PC-9 (cell line): ENCODE data around the gene DBET. TPM values are rescaled to one million over a fixed set of nuclear protein-coding genes. Genes with fewer than 3 reads are reported as not detected.
"Not testable (repeated sequence)": the region's sequence is repeated elsewhere in the genome, so short reads cannot be mapped to it uniquely, and the experiment has no call there.

Experiments used
- BruUV-seq: library from RNA; stranded (reverse); fragments of 400-500 nt; replicated peaks from 2 replicates; lab custom pipeline; 2021; lab: Mats Ljungman, UMichigan
- CTCF ChIA-PET: fragments of 300-600 bp; sonication (Branson Sonifier 250); formaldehyde crosslinking; loops from one replicate; lab custom pipeline; 2022; ENCODE audit warnings: antibody characterized with exemption; lab: Charles Lee
- POLR2A ChIA-PET: fragments of 300-600 bp; sonication (Branson Sonifier 250); formaldehyde crosslinking; loops from one replicate; lab custom pipeline; 2022; ENCODE audit warnings: antibody characterized with exemption; ENCODE audit not compliant: unreplicated experiment; lab: Charles Lee
- DNase-seq, 2 experiments: peaks; one replicate each; pipeline versions ENCODE4 v3.0.0 to v3.0.0-alpha.2; 2015 to 2022; ENCODE audit warnings: mixed read lengths in 1 of 2
- H2AFZ ChIP-seq: fragments of 200-600 bp; sonication (generic); 2 replicates; pipeline ENCODE4 v1.8.1; 2017; ENCODE audit warnings: antibody characterized with exemption
- H3F3A ChIP-seq: fragments of 200-600 bp; sonication (generic); 2 replicates; pipeline ENCODE4 v1.8.1; 2017; ENCODE audit warnings: antibody characterized with exemption, mild to moderate bottlenecking, low read depth; ENCODE audit not compliant: insufficient read depth
- H3K27ac ChIP-seq: fragments of 200-600 bp; sonication (generic); 2 replicates; pipeline ENCODE4 v1.6.1; 2016; ENCODE audit warnings: mixed run types
- H3K27me3 ChIP-seq: fragments of 200-600 bp; sonication (generic); 2 replicates; pipeline ENCODE4 v1.6.1; 2016; ENCODE audit warnings: low read depth, mixed run types; ENCODE audit not compliant: insufficient read depth
- H3K36me3 ChIP-seq: fragments of 200-600 bp; sonication (generic); 2 replicates; pipeline ENCODE4 v1.6.1; 2016; ENCODE audit warnings: low read depth, mixed run types
- H3K4me1 ChIP-seq: fragments of 200-600 bp; sonication (generic); replicated peaks from 2 replicates; pipeline ENCODE4 v1.6.1; 2016; ENCODE audit warnings: mixed run types; ENCODE audit not compliant: insufficient read depth
- H3K4me2 ChIP-seq: fragments of 200-600 bp; sonication (generic); 2 replicates; pipeline ENCODE4 v1.6.1; 2017; ENCODE audit warnings: mixed run types
- H3K4me3 ChIP-seq: fragments of 200-600 bp; sonication (generic); 2 replicates; pipeline ENCODE4 v1.6.1; 2016; ENCODE audit warnings: mixed run types
- H3K79me2 ChIP-seq: fragments of 200-600 bp; sonication (generic); 2 replicates; pipeline ENCODE4 v1.6.1; 2017; ENCODE audit warnings: low read depth, mixed run types
- H3K9me2 ChIP-seq: fragments of 200-600 bp; sonication (generic); 2 replicates; pipeline ENCODE4 v1.8.1; 2017; ENCODE audit warnings: mild to moderate bottlenecking; ENCODE audit not compliant: insufficient read depth
- H3K9me3 ChIP-seq: fragments of 200-600 bp; sonication (generic); 2 replicates; pipeline ENCODE4 v1.8.1; 2016; ENCODE audit warnings: low read depth; ENCODE audit not compliant: insufficient read depth
- H4K20me1 ChIP-seq: fragments of 200-600 bp; sonication (generic); 2 replicates; pipeline ENCODE4 v1.8.1; 2017; ENCODE audit not compliant: insufficient read depth
- intact Hi-C: fragments of 100-400 bp; cut with micrococcal nuclease; formaldehyde crosslinking; loops from one replicate; pipeline ENCODE4 v1.10.0; 2022; ENCODE audit not compliant: unreplicated experiment
- total RNA-seq: library from RNA; stranded (reverse); gene quantifications from 2 replicates; pipeline ENCODE4 v1.2.3, GENCODE V29; 2021

DBET gene
- total RNA-seq, 1 experiment from 2014 or later = not detected

DNA sequence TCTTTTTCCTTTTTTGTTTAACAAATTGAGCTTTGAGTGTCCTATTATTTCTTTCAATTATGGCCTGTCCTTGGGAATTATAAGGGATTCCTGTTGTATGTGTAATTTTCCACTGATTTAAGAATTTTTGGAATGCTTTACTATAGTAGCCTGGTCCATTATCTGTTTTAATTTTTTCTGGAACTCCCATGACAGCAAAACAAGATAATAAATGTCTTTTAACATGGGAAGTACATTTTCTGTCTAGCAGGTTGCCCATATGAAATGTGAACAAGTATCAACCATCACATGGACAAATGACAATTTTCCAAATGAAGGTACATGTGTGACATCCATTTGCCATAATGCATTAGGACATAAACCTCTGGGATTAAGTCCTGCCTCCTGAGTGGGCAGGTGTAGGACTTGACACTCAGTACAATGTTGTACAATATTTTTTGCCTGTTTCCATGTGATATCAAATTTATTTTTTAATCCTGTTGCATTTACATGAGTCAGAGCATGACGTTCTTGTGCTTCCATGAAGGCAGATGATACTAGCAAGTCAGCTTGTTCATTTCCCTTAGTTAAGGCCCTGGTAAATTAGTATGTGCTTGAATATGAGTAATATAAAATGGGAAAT, 45.2 kb downstream of the DBET start:
- POLR2A ChIA-PET, H2AFZ ChIP-seq, H3K4me1 ChIP-seq, H3K36me3 ChIP-seq, H3F3A ChIP-seq, H3K9me3 ChIP-seq, BruUV-seq, CTCF ChIA-PET, intact Hi-C loops, H3K9me2 ChIP-seq, DNase-seq, H3K4me3 ChIP-seq, H3K4me2 ChIP-seq, H4K20me1 ChIP-seq, H3K27me3 ChIP-seq, H3K79me2 ChIP-seq, H3K27ac ChIP-seq: not testable (repeated sequence)

DNA sequence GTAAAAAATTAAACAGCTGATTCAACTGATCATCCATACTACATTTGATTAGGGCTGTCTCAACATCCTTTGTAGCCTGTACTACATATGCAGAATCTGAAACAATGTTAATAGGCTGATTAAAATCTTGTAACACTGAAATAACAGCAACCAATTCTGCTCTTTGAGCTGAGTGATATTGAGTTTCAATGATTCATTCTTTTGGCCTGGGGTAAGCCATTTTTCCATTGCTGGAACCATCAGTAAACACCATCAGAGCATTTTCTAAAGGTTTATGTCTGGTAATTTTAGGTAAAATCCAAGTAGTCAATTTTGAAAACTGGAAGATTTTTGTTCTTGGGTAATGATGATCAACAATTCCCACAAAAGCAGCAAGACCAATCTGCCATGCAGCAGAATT, 45.7 kb downstream of the DBET start:
- CTCF ChIA-PET, H3F3A ChIP-seq, H3K9me2 ChIP-seq, BruUV-seq, H3K36me3 ChIP-seq, H3K4me2 ChIP-seq, DNase-seq, H3K9me3 ChIP-seq, H4K20me1 ChIP-seq, H3K4me3 ChIP-seq, POLR2A ChIA-PET, H3K27me3 ChIP-seq, H3K4me1 ChIP-seq, H3K79me2 ChIP-seq, H2AFZ ChIP-seq, H3K27ac ChIP-seq, intact Hi-C loops: not testable (repeated sequence)

DNA sequence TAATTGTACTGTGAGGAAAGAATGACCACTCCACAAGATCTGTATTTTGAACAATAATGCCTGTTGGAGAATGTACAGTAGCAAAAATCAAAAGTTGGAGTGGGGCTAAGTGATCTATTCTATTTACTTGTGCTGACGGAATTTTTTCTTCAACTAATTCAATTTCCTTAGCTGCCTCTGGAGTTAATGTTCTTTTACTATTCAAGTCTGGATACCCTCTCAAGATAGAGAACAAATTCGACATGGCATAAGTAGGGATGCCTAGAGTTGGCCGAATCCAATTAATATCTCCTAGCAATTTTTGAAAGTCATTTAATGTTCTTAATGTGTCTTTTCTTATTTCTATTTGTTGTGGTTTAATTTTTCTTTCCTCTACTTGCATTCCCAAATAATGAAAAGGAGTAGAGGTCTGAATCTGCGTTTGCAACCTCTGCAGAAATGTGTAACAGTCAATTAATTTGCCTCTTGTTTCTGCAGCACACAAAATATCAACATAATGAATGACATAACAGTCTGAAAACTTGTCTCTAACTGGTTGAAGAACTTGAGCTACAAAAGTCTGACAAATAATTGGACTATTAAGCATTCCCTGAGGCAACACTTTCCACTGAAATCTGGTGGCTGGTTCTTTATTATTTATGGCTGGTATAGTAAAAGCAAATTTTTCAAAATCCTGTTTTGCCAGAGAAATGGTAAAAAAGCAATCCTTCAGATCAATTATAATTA, 46.4 kb downstream of the DBET start:
- DNase-seq, H3K36me3 ChIP-seq, H3K4me3 ChIP-seq, BruUV-seq, CTCF ChIA-PET, H4K20me1 ChIP-seq, H3K27ac ChIP-seq, H3K9me2 ChIP-seq, intact Hi-C loops, H3F3A ChIP-seq, H3K4me2 ChIP-seq, H3K79me2 ChIP-seq, H3K9me3 ChIP-seq, H2AFZ ChIP-seq, H3K27me3 ChIP-seq, H3K4me1 ChIP-seq, POLR2A ChIA-PET: not testable (repeated sequence)

DNA sequence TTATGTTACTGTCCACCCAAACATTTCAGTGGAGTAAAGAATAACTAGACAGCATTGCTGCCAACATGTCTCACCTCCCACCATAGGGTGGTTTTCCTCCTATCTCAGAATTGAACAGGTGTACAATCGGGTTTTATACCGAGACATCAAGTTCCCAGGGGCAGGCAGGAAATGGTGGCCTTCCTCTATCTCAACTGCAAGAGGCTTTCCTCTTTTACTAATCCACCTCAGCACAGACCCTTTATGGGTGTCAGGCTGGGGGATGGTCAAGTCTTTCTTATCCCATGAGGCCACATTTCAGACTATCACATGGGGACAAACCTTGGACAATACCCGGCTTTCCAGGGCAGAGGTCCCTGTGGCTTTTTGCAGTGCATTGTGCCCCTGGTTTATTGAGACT, 48.6 kb downstream of the DBET start:
- H3K4me3 ChIP-seq, CTCF ChIA-PET, intact Hi-C loops, H3K27ac ChIP-seq, H4K20me1 ChIP-seq, H3K4me2 ChIP-seq, H2AFZ ChIP-seq, H3F3A ChIP-seq, H3K9me2 ChIP-seq, POLR2A ChIA-PET, H3K79me2 ChIP-seq, H3K27me3 ChIP-seq, H3K36me3 ChIP-seq, BruUV-seq, H3K9me3 ChIP-seq, H3K4me1 ChIP-seq, DNase-seq: not testable (repeated sequence)

DNA sequence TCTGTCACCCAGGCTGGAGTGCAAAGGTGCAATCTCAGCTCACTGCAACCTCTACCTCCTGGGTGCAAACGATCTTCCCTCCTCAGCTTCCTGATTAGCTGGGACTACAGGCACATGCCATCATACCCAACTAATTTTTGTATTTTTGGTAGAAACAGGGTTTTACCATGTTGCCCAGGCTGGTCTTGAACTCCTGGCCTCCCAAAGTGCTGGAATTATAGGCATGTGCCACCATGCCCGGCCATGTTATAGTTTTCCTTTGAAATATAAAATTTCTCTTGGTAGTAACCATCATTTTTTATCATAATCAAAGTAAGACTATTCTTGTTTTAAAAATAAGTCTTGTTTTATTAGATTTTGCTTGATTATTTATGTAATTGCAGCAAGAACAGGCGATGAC, 50.7 kb downstream of the DBET start:
- POLR2A ChIA-PET, H3K4me2 ChIP-seq, H3K36me3 ChIP-seq, BruUV-seq, intact Hi-C loops, H3K27me3 ChIP-seq, H3K27ac ChIP-seq, H3K9me3 ChIP-seq, H3K4me3 ChIP-seq, CTCF ChIA-PET, H3K4me1 ChIP-seq, H3F3A ChIP-seq, H3K79me2 ChIP-seq, DNase-seq, H3K9me2 ChIP-seq, H2AFZ ChIP-seq, H4K20me1 ChIP-seq: not testable (repeated sequence)

Other genes with a start within 250 kb of the DBET start
- gene FRG1, start 123.6 kb upstream of the DBET start, total RNA-seq = 32.5 and 34.2 TPM in 2 replicates
- not detected in 2 replicates for gene FRG2, start 37.2 kb upstream of the DBET start, total RNA-seq
- gene DUX4, start 109.3 kb downstream of the DBET start, total RNA-seq = not detected in 2 replicates